MM.1S (cell line): ENCODE data around the gene PLEKHM3.

Experiments used
- EZH2 ChIP-seq: fragments of 300-600 bp; sonication (generic); optimal IDR thresholded peaks from 2 replicates; pipeline ENCODE3; 2017; ENCODE audit warnings: low read depth, mild to moderate bottlenecking, antibody characterized with exemption, low read length, mixed read lengths
- EZH2phosphoT487 ChIP-seq: fragments of 300-600 bp; sonication (generic); IDR thresholded peaks from 2 replicates; pipeline ENCODE4 v1.6.1; 2018; ENCODE audit warnings: antibody characterized with exemption, low read length

GRCh38 chr2:207926133-207926988, 99.0 kb downstream of the PLEKHM3 start:
- TF ChIP-seq EZH2 = no peak
- no peak for TF ChIP-seq EZH2phosphoT487
